Measurements from ENCODE around the gene CCDC197.

DNA sequence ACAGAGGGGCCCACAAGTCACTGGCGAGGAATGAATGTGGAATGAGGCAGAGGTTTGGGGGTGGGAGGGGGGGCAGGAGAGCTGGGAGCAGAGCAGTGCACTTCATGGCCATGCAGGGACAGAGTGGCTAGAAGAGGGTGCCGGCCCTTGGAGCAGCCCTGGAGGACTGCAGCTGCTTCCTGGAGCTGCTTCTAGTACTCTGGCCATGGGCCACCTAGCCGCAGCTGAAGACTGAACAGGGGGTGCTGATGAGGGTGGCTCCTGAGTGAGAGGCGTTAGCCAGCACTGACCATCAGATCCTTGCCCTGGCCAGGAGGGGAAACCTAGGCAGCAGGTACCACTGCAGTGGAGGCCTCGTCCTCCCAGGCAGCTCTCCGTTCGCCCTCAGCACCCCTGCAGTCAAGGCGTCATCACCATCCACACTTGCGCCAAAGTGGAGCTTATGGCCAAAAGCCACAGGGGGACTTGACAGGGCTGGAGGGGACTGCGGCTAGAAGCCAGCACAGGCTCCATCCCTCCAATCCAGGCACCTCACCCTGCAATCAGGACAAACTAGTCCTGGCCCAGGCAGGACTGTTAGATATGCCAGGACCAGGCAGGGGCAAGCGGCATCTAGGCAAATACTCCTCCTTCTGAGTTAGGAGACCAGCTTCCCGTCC, 45.5 kb downstream of the CCDC197 start:
- TF ChIP-seq, protein P1, sequence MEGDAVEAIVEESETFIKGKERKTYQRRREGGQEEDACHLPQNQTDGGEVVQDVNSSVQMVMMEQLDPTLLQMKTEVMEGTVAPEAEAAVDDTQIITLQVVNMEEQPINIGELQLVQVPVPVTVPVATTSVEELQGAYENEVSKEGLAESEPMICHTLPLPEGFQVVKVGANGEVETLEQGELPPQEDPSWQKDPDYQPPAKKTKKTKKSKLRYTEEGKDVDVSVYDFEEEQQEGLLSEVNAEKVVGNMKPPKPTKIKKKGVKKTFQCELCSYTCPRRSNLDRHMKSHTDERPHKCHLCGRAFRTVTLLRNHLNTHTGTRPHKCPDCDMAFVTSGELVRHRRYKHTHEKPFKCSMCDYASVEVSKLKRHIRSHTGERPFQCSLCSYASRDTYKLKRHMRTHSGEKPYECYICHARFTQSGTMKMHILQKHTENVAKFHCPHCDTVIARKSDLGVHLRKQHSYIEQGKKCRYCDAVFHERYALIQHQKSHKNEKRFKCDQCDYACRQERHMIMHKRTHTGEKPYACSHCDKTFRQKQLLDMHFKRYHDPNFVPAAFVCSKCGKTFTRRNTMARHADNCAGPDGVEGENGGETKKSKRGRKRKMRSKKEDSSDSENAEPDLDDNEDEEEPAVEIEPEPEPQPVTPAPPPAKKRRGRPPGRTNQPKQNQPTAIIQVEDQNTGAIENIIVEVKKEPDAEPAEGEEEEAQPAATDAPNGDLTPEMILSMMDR (IDR thresholded peaks at IDR 0.05), result no peak
- TF ChIP-seq POLR2A (IDR thresholded peaks at IDR 0.05) (no peak), POLR2AphosphoS5 (IDR thresholded peaks at IDR 0.05) (no peak)

All from sigmoid colon (tissue), 4 donors.